Right lobe of liver (tissue), 4 donors: ENCODE results near the gene OR52N5.

Source experiments
- POLR2A ChIP-seq: fragments of 450-650 bp; IDR thresholded peaks from one replicate; pipeline ENCODE4 v1.6.1; 2017; ENCODE audit warnings: antibody characterized with exemption, mild to moderate bottlenecking
- TF ChIP-seq, protein P1 (sequence below), 4 donors: fragments of 200-600 bp in 3 of 4; fragments of 450-650 bp in 1 of 4; IDR thresholded peaks; one replicate each; pipeline versions ENCODE4 v1.5.1 to v1.8.0; 2016 to 2022; ENCODE audit warnings: antibody characterized with exemption in 4 of 4, mild to moderate bottlenecking in 2 of 4
- donor health status: DM: no; HTN: no; CAD: no.
- donor health status: DM: no; HTN: no; CAD: no.
- donor health status: DM: no; HTN: yes; CAD: no.

DNA sequence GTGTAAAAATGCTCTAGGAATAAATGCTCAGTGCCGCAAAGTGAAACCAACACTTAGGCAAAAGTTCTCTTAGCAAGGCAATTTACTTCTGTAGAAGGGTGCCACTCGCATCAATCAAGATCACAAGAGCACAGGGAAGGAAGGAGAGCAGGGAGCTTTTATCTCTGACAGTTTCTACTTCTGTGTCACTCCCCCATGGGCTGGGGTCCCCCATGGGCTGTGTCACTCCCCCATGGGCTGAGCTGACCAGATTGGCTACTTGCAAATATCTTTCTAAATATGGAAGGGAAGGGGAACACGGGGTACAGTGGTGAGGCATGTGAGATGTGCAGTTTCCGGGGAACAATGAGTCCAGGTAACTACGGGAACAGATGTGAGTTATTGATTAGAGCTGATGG lies 26.0 kb upstream of the OR52N5 start:
- TF ChIP-seq, protein P1, sequence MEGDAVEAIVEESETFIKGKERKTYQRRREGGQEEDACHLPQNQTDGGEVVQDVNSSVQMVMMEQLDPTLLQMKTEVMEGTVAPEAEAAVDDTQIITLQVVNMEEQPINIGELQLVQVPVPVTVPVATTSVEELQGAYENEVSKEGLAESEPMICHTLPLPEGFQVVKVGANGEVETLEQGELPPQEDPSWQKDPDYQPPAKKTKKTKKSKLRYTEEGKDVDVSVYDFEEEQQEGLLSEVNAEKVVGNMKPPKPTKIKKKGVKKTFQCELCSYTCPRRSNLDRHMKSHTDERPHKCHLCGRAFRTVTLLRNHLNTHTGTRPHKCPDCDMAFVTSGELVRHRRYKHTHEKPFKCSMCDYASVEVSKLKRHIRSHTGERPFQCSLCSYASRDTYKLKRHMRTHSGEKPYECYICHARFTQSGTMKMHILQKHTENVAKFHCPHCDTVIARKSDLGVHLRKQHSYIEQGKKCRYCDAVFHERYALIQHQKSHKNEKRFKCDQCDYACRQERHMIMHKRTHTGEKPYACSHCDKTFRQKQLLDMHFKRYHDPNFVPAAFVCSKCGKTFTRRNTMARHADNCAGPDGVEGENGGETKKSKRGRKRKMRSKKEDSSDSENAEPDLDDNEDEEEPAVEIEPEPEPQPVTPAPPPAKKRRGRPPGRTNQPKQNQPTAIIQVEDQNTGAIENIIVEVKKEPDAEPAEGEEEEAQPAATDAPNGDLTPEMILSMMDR (IDR thresholded peaks at IDR 0.05) = no peak
- TF ChIP-seq POLR2A = no peak
